ENCODE results near the gene PDZD2. TPM values are rescaled to one million over a fixed set of nuclear protein-coding genes. Genes with fewer than 3 reads are reported as not detected.
A peak's percentile ranks its signal among the peaks of the same experiment; 100 is the strongest.
"Not testable (repeated sequence)": the region's sequence is repeated elsewhere in the genome, so short reads cannot be mapped to it uniquely, and the experiment has no call there.

PDZD2 gene
- total RNA-seq, 1 donor from 2014 or later = 2.6 TPM

- H3K4me1 ChIP-seq (ENCODE audit: control insufficient read depth in 3 of 3, insufficient read depth in 3 of 3, low read length in 3 of 3) = peaks cover 0 to 10% (median 8%) of the 10 kb centered on the region in 3 donors
- no peaks in the 10 kb centered on the region for H3K9me3 ChIP-seq (ENCODE audit: control insufficient read depth in 3 of 3, low read length in 3 of 3)
Observed at GRCh38 chr5:31770132-31770720, 131.3 kb downstream of the PDZD2 start.

GRCh38 chr5:31770998-31771397, 132.1 kb downstream of the PDZD2 start:
- no peak overlapping the region for H3K4me3 ChIP-seq (ENCODE audit: low read length in 3 of 3)
- H3K36me3 ChIP-seq (ENCODE audit: control insufficient read depth in 3 of 3, insufficient read depth in 3 of 3, low read length in 3 of 3) = no peaks in the 10 kb centered on the region
- H3K27ac ChIP-seq (ENCODE audit: low read depth, low read length) = no peak overlapping the region
- H3K9me3 ChIP-seq (ENCODE audit: control insufficient read depth in 3 of 3, low read length in 3 of 3) = no peaks in the 10 kb centered on the region
- peaks cover 0 to 13% (median 2%) of the 10 kb centered on the region in 3 donors for H3K27me3 ChIP-seq (ENCODE audit: control insufficient read depth in 3 of 3, insufficient read depth in 3 of 3, low read length in 3 of 3)
- no peak overlapping the region for H3K9ac ChIP-seq (ENCODE audit: low read depth in 1 of 3, low read length in 3 of 3)
- H3K4me1 ChIP-seq (ENCODE audit: control insufficient read depth in 3 of 3, insufficient read depth in 3 of 3, low read length in 3 of 3) = peaks cover 6 to 18% (median 12%) of the 10 kb centered on the region in 3 donors

More at GRCh38 chr5:31770132-31770720, 131.3 kb downstream of the PDZD2 start:
- Histone ChIP-seq H3K27me3 (ENCODE audit: control insufficient read depth in 3 of 3, insufficient read depth in 3 of 3, low read length in 3 of 3) (peaks cover 0 to 13% (median 2%) of the 10 kb centered on the region in 3 donors), H3K9ac (ENCODE audit: low read depth in 1 of 3, low read length in 3 of 3) (no peak overlapping the region), H3K4me3 (ENCODE audit: low read length in 3 of 3) (no peak overlapping the region), H3K36me3 (ENCODE audit: control insufficient read depth in 3 of 3, insufficient read depth in 3 of 3, low read length in 3 of 3) (no peaks in the 10 kb centered on the region), H3K27ac (ENCODE audit: low read depth, low read length) (no peak overlapping the region)

- H3K9me3 ChIP-seq (ENCODE audit: control insufficient read depth in 3 of 3, low read length in 3 of 3) = no peaks in the 10 kb centered on the region
- H3K4me3 ChIP-seq (ENCODE audit: low read length in 3 of 3) = no peak overlapping the region
- H3K36me3 ChIP-seq (ENCODE audit: control insufficient read depth in 3 of 3, insufficient read depth in 3 of 3, low read length in 3 of 3) = no peaks in the 10 kb centered on the region
- peaks cover 6 to 19% (median 14%) of the 10 kb centered on the region in 3 donors for H3K4me1 ChIP-seq (ENCODE audit: control insufficient read depth in 3 of 3, insufficient read depth in 3 of 3, low read length in 3 of 3)
- no peak overlapping the region for H3K27ac ChIP-seq (ENCODE audit: low read depth, low read length)
- H3K27me3 ChIP-seq (ENCODE audit: control insufficient read depth in 3 of 3, insufficient read depth in 3 of 3, low read length in 3 of 3) = peaks cover 0 to 13% (median 2%) of the 10 kb centered on the region in 3 donors
- no peak overlapping the region for H3K9ac ChIP-seq (ENCODE audit: low read depth in 1 of 3, low read length in 3 of 3)
Observed at GRCh38 chr5:31771500-31771899, 132.6 kb downstream of the PDZD2 start.

- H3K27ac ChIP-seq (ENCODE audit: low read depth, low read length); H3K4me3 ChIP-seq (ENCODE audit: low read length in 3 of 3); H3K27me3 ChIP-seq (ENCODE audit: control insufficient read depth in 3 of 3, insufficient read depth in 3 of 3, low read length in 3 of 3); H3K4me1 ChIP-seq (ENCODE audit: control insufficient read depth in 3 of 3, insufficient read depth in 3 of 3, low read length in 3 of 3); H3K9me3 ChIP-seq (ENCODE audit: control insufficient read depth in 3 of 3, low read length in 3 of 3); H3K36me3 ChIP-seq (ENCODE audit: control insufficient read depth in 3 of 3, insufficient read depth in 3 of 3, low read length in 3 of 3); H3K9ac ChIP-seq (ENCODE audit: low read depth in 1 of 3, low read length in 3 of 3): not testable (repeated sequence)
Observed at GRCh38 chr5:31776294-31776693, 137.4 kb downstream of the PDZD2 start.

- no peak overlapping the region for H3K9ac ChIP-seq (ENCODE audit: low read depth in 1 of 3, low read length in 3 of 3)
- no peaks in the 10 kb centered on the region for H3K27me3 ChIP-seq (ENCODE audit: control insufficient read depth in 3 of 3, insufficient read depth in 3 of 3, low read length in 3 of 3)
- peaks cover 5 to 8% (median 6%) of the 10 kb centered on the region in 3 donors for H3K4me1 ChIP-seq (ENCODE audit: control insufficient read depth in 3 of 3, insufficient read depth in 3 of 3, low read length in 3 of 3)
Observed at GRCh38 chr5:31776976-31777651, 138.2 kb downstream of the PDZD2 start.

GRCh38 chr5:31781772-31782171, 142.8 kb downstream of the PDZD2 start:
- no peaks in the 10 kb centered on the region for H3K36me3 ChIP-seq (ENCODE audit: control insufficient read depth in 3 of 3, insufficient read depth in 3 of 3, low read length in 3 of 3)
- H3K4me3 ChIP-seq (ENCODE audit: low read length in 3 of 3) = no peak overlapping the region
- no peak overlapping the region for H3K9ac ChIP-seq (ENCODE audit: low read depth in 1 of 3, low read length in 3 of 3)
- H3K4me1 ChIP-seq (ENCODE audit: control insufficient read depth in 3 of 3, insufficient read depth in 3 of 3, low read length in 3 of 3) = peaks cover 0 to 4% (median 0%) of the 10 kb centered on the region in 3 donors
- no peaks in the 10 kb centered on the region for H3K9me3 ChIP-seq (ENCODE audit: control insufficient read depth in 3 of 3, low read length in 3 of 3)
- no peaks in the 10 kb centered on the region for H3K27me3 ChIP-seq (ENCODE audit: control insufficient read depth in 3 of 3, insufficient read depth in 3 of 3, low read length in 3 of 3)
- no peak overlapping the region for H3K27ac ChIP-seq (ENCODE audit: low read depth, low read length)

More at GRCh38 chr5:31776976-31777651, 138.2 kb downstream of the PDZD2 start:
- Histone ChIP-seq H3K4me3 (ENCODE audit: low read length in 3 of 3) (no peak overlapping the region), H3K27ac (ENCODE audit: low read depth, low read length) (no peak overlapping the region), H3K36me3 (ENCODE audit: control insufficient read depth in 3 of 3, insufficient read depth in 3 of 3, low read length in 3 of 3) (no peaks in the 10 kb centered on the region), H3K9me3 (ENCODE audit: control insufficient read depth in 3 of 3, low read length in 3 of 3) (no peaks in the 10 kb centered on the region)

- Histone ChIP-seq H3K9me3 (ENCODE audit: control insufficient read depth in 3 of 3, low read length in 3 of 3) (no peaks in the 10 kb centered on the region), H3K4me1 (ENCODE audit: control insufficient read depth in 3 of 3, insufficient read depth in 3 of 3, low read length in 3 of 3) (peaks cover 0 to 4% (median 0%) of the 10 kb centered on the region in 3 donors), H3K4me3 (ENCODE audit: low read length in 3 of 3) (no peak overlapping the region), H3K36me3 (ENCODE audit: control insufficient read depth in 3 of 3, insufficient read depth in 3 of 3, low read length in 3 of 3) (no peaks in the 10 kb centered on the region), H3K27ac (ENCODE audit: low read depth, low read length) (no peak overlapping the region), H3K27me3 (ENCODE audit: control insufficient read depth in 3 of 3, insufficient read depth in 3 of 3, low read length in 3 of 3) (no peaks in the 10 kb centered on the region), H3K9ac (ENCODE audit: low read depth in 1 of 3, low read length in 3 of 3) (no peak overlapping the region)
Observed at GRCh38 chr5:31783086-31783645, 144.2 kb downstream of the PDZD2 start.

- Histone ChIP-seq H3K4me1 (ENCODE audit: control insufficient read depth in 3 of 3, insufficient read depth in 3 of 3, low read length in 3 of 3) (peaks cover 0 to 4% (median 0%) of the 10 kb centered on the region in 3 donors), H3K4me3 (ENCODE audit: low read length in 3 of 3) (no peak overlapping the region), H3K27ac (ENCODE audit: low read depth, low read length) (no peak overlapping the region), H3K9ac (ENCODE audit: low read depth in 1 of 3, low read length in 3 of 3) (no peak overlapping the region), H3K36me3 (ENCODE audit: control insufficient read depth in 3 of 3, insufficient read depth in 3 of 3, low read length in 3 of 3) (no peaks in the 10 kb centered on the region), H3K9me3 (ENCODE audit: control insufficient read depth in 3 of 3, low read length in 3 of 3) (no peaks in the 10 kb centered on the region), H3K27me3 (ENCODE audit: control insufficient read depth in 3 of 3, insufficient read depth in 3 of 3, low read length in 3 of 3) (no peaks in the 10 kb centered on the region)
Observed at GRCh38 chr5:31783731-31784130, 144.8 kb downstream of the PDZD2 start.

- Histone ChIP-seq H3K4me1 (ENCODE audit: control insufficient read depth in 3 of 3, insufficient read depth in 3 of 3, low read length in 3 of 3) (peaks cover 0 to 4% (median 0%) of the 10 kb centered on the region in 3 donors), H3K27me3 (ENCODE audit: control insufficient read depth in 3 of 3, insufficient read depth in 3 of 3, low read length in 3 of 3) (no peaks in the 10 kb centered on the region), H3K36me3 (ENCODE audit: control insufficient read depth in 3 of 3, insufficient read depth in 3 of 3, low read length in 3 of 3) (no peaks in the 10 kb centered on the region), H3K9ac (ENCODE audit: low read depth in 1 of 3, low read length in 3 of 3) (no peak overlapping the region), H3K9me3 (ENCODE audit: control insufficient read depth in 3 of 3, low read length in 3 of 3) (no peaks in the 10 kb centered on the region), H3K27ac (ENCODE audit: low read depth, low read length) (peak overlapping the region; percentile 13), H3K4me3 (ENCODE audit: low read length in 3 of 3) (no peak overlapping the region)
Observed at GRCh38 chr5:31786090-31786631, 147.2 kb downstream of the PDZD2 start.

- Histone ChIP-seq H3K9me3 (ENCODE audit: control insufficient read depth in 3 of 3, low read length in 3 of 3) (no peaks in the 10 kb centered on the region), H3K9ac (ENCODE audit: low read depth in 1 of 3, low read length in 3 of 3) (no peak overlapping the region), H3K4me1 (ENCODE audit: control insufficient read depth in 3 of 3, insufficient read depth in 3 of 3, low read length in 3 of 3) (no peaks in the 10 kb centered on the region), H3K27ac (ENCODE audit: low read depth, low read length) (no peak overlapping the region), H3K27me3 (ENCODE audit: control insufficient read depth in 3 of 3, insufficient read depth in 3 of 3, low read length in 3 of 3) (peaks cover 0 to under 1% (median 0%) of the 10 kb centered on the region in 3 donors), H3K36me3 (ENCODE audit: control insufficient read depth in 3 of 3, insufficient read depth in 3 of 3, low read length in 3 of 3) (no peaks in the 10 kb centered on the region), H3K4me3 (ENCODE audit: low read length in 3 of 3) (no peak overlapping the region)
Observed at GRCh38 chr5:31794009-31794408, 155.1 kb downstream of the PDZD2 start.

All from skeletal muscle tissue (tissue), 4 donors.